ENCODE measurements around the gene BAIAP2L1.
"Not testable (repeated sequence)": the region's sequence is repeated elsewhere in the genome, so short reads cannot be mapped to it uniquely, and the experiment has no call there.

The BAIAP2L1 gene

DNA sequence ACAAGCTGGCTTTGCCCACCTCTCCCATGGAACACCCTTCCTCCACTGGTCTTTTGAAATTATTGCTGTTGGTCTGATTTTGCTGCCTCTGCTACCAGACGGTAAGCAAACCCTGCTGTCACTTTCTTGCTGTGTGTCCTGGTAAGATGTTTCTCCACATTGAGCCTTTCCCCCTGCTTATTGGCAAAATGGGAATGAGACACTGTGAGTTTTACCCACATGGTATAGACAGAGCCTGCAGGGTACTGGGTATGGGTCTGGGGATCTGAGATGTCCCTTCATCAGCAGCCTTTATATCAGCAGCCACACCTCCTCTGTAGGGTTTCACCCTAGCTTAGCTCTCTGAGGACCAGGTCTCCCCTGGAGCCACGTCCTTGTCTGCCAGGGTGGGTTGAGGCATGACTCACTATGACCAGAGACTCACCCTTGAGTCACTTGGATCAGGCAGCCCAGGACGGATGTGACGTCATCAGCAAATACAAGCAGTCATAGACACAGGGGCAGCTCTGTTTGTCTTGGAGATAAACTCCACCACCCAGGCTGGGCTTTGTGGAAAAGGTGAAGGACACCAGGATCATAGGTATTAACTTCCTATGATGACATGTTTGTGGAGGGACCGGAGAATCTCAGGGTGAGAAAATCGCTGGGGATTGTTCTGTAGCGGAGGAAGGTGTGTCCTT is 17.9 kb upstream of the BAIAP2L1 start:
- H3K4me1 ChIP-seq (ENCODE audit: control insufficient read depth, insufficient read depth, low read length, unreplicated experiment): peaks cover 22% of the 10 kb centered on the region
- H3K36me3 ChIP-seq (ENCODE audit: insufficient read depth, low read length): no peaks in the 10 kb centered on the region
- peak overlapping the region; percentile 80 for H3K27ac ChIP-seq (ENCODE audit: low read depth, low read length)
- peak overlapping the region; percentile 1 for H2AFZ ChIP-seq (ENCODE audit: low read length, unreplicated experiment)
- H3K79me2 ChIP-seq (ENCODE audit: control insufficient read depth, insufficient read depth, low read length, unreplicated experiment): no peaks in the 10 kb centered on the region
- H3K27me3 ChIP-seq (ENCODE audit: insufficient read depth, low read length): no peaks in the 10 kb centered on the region
- peak overlapping the region; percentile 28; the same call in 1 of the 2 replicates for H3K4me3 ChIP-seq (ENCODE audit: low read depth, low read length)

DNA sequence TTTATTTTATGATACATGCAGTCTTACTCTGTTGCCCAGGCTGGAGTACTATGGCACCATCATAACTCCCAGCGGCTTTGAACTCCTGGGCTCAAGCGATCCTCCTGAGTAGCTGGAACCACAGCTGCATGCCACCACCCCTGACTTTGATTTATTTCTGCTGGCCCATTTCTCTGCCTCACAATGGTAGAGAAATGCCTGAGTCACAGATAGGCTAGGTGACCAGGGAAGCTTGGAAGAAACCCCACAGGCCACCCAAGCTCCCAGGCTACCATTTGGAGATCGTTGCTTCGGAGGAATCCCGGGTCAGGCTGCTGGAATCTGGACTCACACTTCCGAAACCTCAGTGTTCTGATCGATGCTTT is 17.4 kb upstream of the BAIAP2L1 start:
- no peaks in the 10 kb centered on the region for H3K27me3 ChIP-seq (ENCODE audit: insufficient read depth, low read length)
- no peak overlapping the region for H2AFZ ChIP-seq (ENCODE audit: low read length, unreplicated experiment)
- H3K4me3 ChIP-seq (ENCODE audit: low read depth, low read length): 0 out of 2 replicates have a peak overlapping the region, but pooled peaks have one; percentile 28
- H3K36me3 ChIP-seq (ENCODE audit: insufficient read depth, low read length): no peaks in the 10 kb centered on the region
- H3K79me2 ChIP-seq (ENCODE audit: control insufficient read depth, insufficient read depth, low read length, unreplicated experiment): no peaks in the 10 kb centered on the region
- H3K4me1 ChIP-seq (ENCODE audit: control insufficient read depth, insufficient read depth, low read length, unreplicated experiment): peaks cover 22% of the 10 kb centered on the region
- H3K27ac ChIP-seq (ENCODE audit: low read depth, low read length): peak overlapping the region; percentile 80

DNA sequence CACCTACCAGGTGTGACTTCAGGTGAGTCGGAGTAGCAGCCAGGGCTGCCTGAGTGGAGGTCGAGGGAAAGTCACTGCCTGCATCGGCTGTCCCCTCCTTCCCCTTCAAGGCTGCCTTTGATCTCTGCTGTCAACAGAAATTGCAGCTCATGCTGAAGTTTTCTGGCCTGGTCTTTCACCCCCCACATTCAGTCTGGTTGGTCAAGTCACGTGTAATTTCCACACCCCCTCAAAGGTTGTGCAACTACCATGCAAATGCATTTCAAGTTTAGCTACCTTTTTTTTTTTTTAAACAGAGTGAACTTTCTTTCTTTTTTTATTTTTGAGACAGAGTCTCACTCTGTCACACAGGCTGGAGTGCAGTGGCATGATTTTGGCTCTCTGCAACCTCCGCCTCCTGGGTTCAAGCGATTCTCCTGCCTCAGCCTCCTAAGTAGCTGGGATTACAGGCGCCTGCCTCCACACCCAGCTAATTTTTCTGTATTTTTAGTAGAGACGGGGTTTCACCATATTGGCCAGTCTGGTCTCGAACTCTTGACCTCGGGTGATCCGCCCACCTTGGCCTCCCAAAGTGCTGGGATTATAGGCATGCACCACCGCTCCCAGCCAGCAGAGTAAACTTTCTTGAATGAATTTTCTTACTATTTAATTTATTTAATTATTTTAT is 16.8 kb upstream of the BAIAP2L1 start:
- H3K27me3 ChIP-seq (ENCODE audit: insufficient read depth, low read length); H3K27ac ChIP-seq (ENCODE audit: low read depth, low read length); H3K79me2 ChIP-seq (ENCODE audit: control insufficient read depth, insufficient read depth, low read length, unreplicated experiment); H3K36me3 ChIP-seq (ENCODE audit: insufficient read depth, low read length); H3K4me3 ChIP-seq (ENCODE audit: low read depth, low read length); H2AFZ ChIP-seq (ENCODE audit: low read length, unreplicated experiment): not testable (repeated sequence)
- H3K4me1 ChIP-seq (ENCODE audit: control insufficient read depth, insufficient read depth, low read length, unreplicated experiment): peaks cover 22% of the 10 kb centered on the region

DNA sequence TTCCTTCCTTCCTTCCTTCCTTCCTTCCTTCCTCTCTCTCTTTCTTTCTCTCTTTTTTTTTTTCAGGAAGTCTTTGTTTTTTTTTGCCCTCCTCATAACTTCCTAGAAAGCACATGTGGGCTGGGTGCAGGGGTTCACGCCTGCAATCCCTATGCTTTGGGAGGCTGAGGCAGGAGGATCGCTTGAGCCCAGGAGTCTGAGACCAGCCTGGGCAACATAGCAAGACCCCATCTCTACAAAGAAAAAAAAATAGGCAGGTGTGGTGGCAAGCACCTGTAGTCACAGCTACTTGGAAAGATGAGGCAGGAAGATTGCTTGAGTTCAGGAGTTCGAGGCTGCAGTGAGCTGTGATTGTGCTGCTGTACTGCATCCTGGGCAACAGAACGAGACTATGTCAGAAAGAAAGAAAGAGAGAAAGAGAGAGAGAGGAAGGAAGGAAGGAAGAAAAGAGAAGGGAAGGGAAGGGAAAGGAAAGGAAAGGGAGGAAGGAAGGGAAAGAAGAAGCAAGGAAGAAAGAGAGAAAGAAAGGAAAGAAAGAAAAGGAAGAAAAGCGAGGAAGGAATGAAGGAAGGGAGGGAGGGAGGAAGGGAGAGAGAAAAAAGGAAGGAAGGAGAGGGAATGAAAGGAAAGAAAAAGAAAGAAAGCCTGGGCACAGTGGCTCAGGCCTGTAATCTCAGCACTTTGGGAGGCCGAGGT is 13.5 kb upstream of the BAIAP2L1 start:
- peaks cover 19% of the 10 kb centered on the region for H3K4me1 ChIP-seq (ENCODE audit: control insufficient read depth, insufficient read depth, low read length, unreplicated experiment)
- H3K27ac ChIP-seq (ENCODE audit: low read depth, low read length): no peak overlapping the region
- no peak overlapping the region for H2AFZ ChIP-seq (ENCODE audit: low read length, unreplicated experiment)
- no peaks in the 10 kb centered on the region for H3K79me2 ChIP-seq (ENCODE audit: control insufficient read depth, insufficient read depth, low read length, unreplicated experiment)
- H3K27me3 ChIP-seq (ENCODE audit: insufficient read depth, low read length): no peaks in the 10 kb centered on the region
- no peak overlapping the region for H3K4me3 ChIP-seq (ENCODE audit: low read depth, low read length)
- H3K36me3 ChIP-seq (ENCODE audit: insufficient read depth, low read length): no peaks in the 10 kb centered on the region

DNA sequence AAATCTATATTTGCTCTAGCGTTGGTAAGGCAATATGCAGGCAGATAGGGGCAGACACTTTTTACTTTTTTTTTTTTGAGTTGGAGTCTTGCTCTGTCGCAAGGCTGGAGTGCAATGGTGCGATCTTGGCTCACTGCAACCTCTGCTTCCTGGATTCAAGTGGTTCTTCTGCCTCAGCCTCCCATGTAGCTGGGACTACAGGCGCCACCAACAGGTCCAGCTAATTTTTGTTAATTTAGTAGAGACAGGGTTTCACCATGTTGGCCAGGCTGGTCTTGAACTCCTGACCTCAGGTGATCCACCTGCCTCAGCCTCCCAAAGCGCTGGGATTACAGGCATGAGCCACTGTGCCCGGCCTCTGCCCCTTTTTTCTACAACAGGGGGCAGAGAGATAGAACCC is 12.8 kb upstream of the BAIAP2L1 start:
- not testable (repeated sequence) for H3K79me2 ChIP-seq (ENCODE audit: control insufficient read depth, insufficient read depth, low read length, unreplicated experiment); H3K4me3 ChIP-seq (ENCODE audit: low read depth, low read length); H3K27me3 ChIP-seq (ENCODE audit: insufficient read depth, low read length); H2AFZ ChIP-seq (ENCODE audit: low read length, unreplicated experiment); H3K36me3 ChIP-seq (ENCODE audit: insufficient read depth, low read length); H3K27ac ChIP-seq (ENCODE audit: low read depth, low read length)
- H3K4me1 ChIP-seq (ENCODE audit: control insufficient read depth, insufficient read depth, low read length, unreplicated experiment): peaks cover 14% of the 10 kb centered on the region

DNA sequence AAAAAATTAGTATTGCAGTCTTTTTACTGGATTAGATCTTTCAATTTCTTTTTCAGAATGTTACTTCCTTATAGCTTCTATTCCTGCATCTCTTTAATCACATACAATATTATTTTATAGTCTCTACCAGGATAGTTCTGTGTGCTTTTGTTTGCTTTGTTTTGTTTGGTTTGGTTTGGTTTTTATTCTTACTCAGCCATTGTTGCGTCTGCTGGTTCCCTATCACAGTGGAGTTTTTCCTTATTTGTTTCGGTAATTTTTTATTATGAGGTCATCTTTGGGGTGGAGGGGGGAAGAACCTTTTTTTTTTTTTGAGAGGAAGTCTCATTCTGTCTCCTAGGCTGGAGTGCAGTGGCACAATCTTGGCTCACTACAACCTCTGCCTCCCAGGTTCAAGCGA is 9.0 kb upstream of the BAIAP2L1 start:
- no peaks in the 10 kb centered on the region for H3K27me3 ChIP-seq (ENCODE audit: insufficient read depth, low read length)
- no peaks in the 10 kb centered on the region for H3K79me2 ChIP-seq (ENCODE audit: control insufficient read depth, insufficient read depth, low read length, unreplicated experiment)
- H3K27ac ChIP-seq (ENCODE audit: low read depth, low read length): no peak overlapping the region
- no peaks in the 10 kb centered on the region for H3K4me1 ChIP-seq (ENCODE audit: control insufficient read depth, insufficient read depth, low read length, unreplicated experiment)
- no peak overlapping the region for H3K4me3 ChIP-seq (ENCODE audit: low read depth, low read length)
- no peak overlapping the region for H2AFZ ChIP-seq (ENCODE audit: low read length, unreplicated experiment)
- H3K36me3 ChIP-seq (ENCODE audit: insufficient read depth, low read length): no peaks in the 10 kb centered on the region

DNA sequence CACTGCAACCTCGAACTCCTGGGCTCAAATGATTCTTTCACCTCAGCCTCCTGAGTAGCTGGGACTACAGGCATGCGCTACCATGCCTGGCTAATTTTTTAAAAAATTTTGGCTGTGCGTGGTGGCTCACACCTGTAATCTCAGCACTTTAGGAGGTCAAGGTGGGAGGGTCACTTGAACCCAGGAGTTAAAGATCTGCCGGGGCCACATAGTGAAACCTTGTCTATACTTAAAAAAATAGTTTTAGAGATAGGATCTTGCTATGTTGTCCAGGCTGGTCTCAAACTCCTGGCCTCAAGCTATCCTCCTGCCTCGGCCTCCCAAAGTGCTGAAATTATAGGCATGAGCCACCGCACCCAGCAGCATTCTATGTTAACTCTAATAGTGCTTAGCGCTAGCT is 7.3 kb upstream of the BAIAP2L1 start:
- H3K4me3 ChIP-seq (ENCODE audit: low read depth, low read length); H3K27ac ChIP-seq (ENCODE audit: low read depth, low read length); H3K4me1 ChIP-seq (ENCODE audit: control insufficient read depth, insufficient read depth, low read length, unreplicated experiment); H3K79me2 ChIP-seq (ENCODE audit: control insufficient read depth, insufficient read depth, low read length, unreplicated experiment); H3K27me3 ChIP-seq (ENCODE audit: insufficient read depth, low read length); H3K36me3 ChIP-seq (ENCODE audit: insufficient read depth, low read length); H2AFZ ChIP-seq (ENCODE audit: low read length, unreplicated experiment): not testable (repeated sequence)

DNA sequence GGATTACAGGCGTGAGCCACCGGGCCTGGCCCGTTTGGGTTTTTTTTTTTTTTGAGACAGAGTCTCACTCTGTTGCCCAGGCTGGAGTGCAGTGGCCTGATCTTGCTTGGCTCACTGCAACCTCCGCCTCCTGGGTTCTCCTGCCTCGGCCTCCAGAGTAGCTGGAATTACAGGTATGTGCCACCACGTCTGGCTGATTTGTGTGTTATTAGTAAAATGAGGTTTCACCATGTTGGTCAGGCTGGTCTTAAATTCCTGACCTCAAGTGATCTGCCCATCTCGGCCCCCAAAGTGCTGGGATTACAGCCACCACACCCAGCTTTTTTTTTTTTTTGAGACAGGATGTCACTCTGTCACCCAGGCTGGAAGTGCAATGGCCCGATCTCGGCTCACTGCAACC is 5.9 kb upstream of the BAIAP2L1 start:
- no peak overlapping the region for H2AFZ ChIP-seq (ENCODE audit: low read length, unreplicated experiment)
- H3K27ac ChIP-seq (ENCODE audit: low read depth, low read length): no peak overlapping the region
- no peaks in the 10 kb centered on the region for H3K36me3 ChIP-seq (ENCODE audit: insufficient read depth, low read length)
- H3K79me2 ChIP-seq (ENCODE audit: control insufficient read depth, insufficient read depth, low read length, unreplicated experiment): no peaks in the 10 kb centered on the region
- no peaks in the 10 kb centered on the region for H3K4me1 ChIP-seq (ENCODE audit: control insufficient read depth, insufficient read depth, low read length, unreplicated experiment)
- no peaks in the 10 kb centered on the region for H3K27me3 ChIP-seq (ENCODE audit: insufficient read depth, low read length)
- H3K4me3 ChIP-seq (ENCODE audit: low read depth, low read length): no peak overlapping the region

DNA sequence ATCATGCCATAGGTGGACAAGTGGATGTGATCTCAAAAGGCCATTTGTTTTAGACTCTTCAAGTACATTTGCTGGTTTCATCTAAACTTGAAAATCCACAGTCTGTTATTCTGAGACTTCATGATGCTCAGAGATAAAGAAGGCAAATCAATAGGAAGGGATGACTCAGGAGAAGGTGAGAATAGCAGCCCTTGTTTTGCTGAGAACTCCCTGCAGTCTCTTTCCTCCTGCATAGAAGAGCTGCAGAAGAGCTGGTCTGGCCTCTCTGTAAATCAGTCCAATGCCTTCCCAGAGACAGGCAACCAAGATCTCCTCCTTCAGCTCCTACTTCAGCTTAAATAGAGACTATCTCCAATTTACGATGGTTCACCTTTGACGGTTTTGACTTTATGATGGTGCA is 4.0 kb upstream of the BAIAP2L1 start:
- Histone ChIP-seq H3K27ac (ENCODE audit: low read depth, low read length) (no peak overlapping the region), H3K79me2 (ENCODE audit: control insufficient read depth, insufficient read depth, low read length, unreplicated experiment) (no peaks in the 10 kb centered on the region), H3K4me1 (ENCODE audit: control insufficient read depth, insufficient read depth, low read length, unreplicated experiment) (peaks cover 3% of the 10 kb centered on the region), H3K4me3 (ENCODE audit: low read depth, low read length) (no peak overlapping the region), H2AFZ (ENCODE audit: low read length, unreplicated experiment) (no peak overlapping the region), H3K36me3 (ENCODE audit: insufficient read depth, low read length) (no peaks in the 10 kb centered on the region), H3K27me3 (ENCODE audit: insufficient read depth, low read length) (no peaks in the 10 kb centered on the region)

DNA sequence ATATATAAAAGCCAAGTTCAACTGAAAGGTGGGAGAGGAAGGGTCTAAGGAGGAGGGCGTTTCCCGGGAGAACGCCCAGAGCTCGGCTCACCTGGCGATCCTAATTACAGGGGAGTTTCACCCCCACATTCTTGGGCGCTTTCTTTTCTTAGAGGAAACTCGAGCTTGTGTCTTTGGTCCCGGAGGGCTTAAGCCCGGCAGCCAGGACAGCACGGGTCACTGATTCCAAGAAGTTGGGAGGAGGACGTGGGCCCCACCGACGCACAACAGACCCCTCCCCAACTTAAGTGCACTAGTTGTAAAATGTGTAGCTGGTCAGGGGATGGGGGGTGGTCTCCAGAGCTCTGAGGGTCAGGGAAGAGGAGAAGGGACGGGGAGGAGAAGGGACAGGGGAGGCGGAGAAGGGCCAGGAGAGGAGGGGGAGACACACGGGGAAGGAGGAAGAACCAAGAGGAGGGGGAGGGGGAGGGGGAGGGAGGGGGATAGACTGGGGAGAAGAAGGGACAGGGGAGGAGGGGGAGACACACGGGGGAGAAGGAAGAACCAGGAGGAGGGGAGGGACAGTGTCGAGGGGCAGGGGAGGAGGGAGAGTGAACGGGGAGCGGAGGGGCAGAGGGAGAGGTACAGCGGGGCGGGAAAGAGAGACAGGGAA is 874 bp downstream of the BAIAP2L1 start:
- Histone ChIP-seq H3K4me3 (ENCODE audit: low read depth, low read length) (peak overlapping the region; percentile 87), H3K27me3 (ENCODE audit: insufficient read depth, low read length) (no peaks in the 10 kb centered on the region), H2AFZ (ENCODE audit: low read length, unreplicated experiment) (peak overlapping the region; percentile 62), H3K79me2 (ENCODE audit: control insufficient read depth, insufficient read depth, low read length, unreplicated experiment) (peaks cover 11% of the 10 kb centered on the region), H3K36me3 (ENCODE audit: insufficient read depth, low read length) (no peaks in the 10 kb centered on the region), H3K27ac (ENCODE audit: low read depth, low read length) (peak overlapping the region; percentile 37), H3K4me1 (ENCODE audit: control insufficient read depth, insufficient read depth, low read length, unreplicated experiment) (peaks cover 16% of the 10 kb centered on the region)
